GM12892 (cell line): ENCODE measurements around the gene YRDC.

ENCODE experiments used
- POLR2A ChIP-seq: IDR thresholded peaks from 2 replicates; pipeline ENCODE4 v1.6.1; 2011; ENCODE audit warnings: low read depth, low read length, control low read depth
- POLR2AphosphoS5 ChIP-seq: IDR thresholded peaks from 2 replicates; pipeline ENCODE4 v1.6.1; 2011; ENCODE audit warnings: low read depth, low read length, control low read depth
- TAF1 ChIP-seq: IDR thresholded peaks from 2 replicates; pipeline ENCODE4 v1.6.1; 2011; ENCODE audit warnings: low read depth, mild to moderate bottlenecking, control low read depth, low read length, borderline replicate concordance

DNA sequence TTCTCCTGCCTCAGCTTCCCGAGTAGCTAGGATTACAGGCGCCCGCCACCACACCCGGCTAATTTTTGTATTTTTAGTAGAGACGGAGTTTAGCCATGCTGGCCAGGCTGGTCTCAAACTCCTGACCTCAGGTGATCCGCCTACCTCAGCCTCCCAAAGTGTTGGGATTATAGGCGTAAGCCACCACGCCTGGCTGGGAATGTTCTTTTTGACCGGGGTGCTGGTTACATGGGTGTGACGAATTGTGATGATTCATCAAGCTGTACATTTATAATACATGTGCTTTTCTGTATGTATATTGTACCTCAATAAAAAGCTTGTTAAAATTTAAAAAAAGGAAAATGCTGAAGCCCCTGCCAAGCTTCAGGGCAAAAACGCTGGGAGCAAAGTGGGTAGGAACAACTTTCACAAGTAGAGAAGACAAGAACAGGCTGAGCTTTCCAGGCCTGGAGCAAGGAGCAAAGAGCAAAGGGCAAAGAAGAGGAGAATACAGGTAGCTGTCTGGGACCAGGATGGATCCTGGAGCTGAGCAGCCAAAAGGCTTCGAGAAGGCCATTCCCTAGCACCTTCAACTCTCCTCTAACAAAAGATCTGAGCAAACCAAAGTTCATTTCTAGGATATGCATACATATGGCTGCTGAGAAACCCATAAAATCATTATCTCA lies 20.5 kb upstream of the YRDC start:
- TF ChIP-seq POLR2A (no peak), TAF1 (no peak), POLR2AphosphoS5 (no peak)
